ENCODE results near the gene CTBS.

The CTBS gene

DNA sequence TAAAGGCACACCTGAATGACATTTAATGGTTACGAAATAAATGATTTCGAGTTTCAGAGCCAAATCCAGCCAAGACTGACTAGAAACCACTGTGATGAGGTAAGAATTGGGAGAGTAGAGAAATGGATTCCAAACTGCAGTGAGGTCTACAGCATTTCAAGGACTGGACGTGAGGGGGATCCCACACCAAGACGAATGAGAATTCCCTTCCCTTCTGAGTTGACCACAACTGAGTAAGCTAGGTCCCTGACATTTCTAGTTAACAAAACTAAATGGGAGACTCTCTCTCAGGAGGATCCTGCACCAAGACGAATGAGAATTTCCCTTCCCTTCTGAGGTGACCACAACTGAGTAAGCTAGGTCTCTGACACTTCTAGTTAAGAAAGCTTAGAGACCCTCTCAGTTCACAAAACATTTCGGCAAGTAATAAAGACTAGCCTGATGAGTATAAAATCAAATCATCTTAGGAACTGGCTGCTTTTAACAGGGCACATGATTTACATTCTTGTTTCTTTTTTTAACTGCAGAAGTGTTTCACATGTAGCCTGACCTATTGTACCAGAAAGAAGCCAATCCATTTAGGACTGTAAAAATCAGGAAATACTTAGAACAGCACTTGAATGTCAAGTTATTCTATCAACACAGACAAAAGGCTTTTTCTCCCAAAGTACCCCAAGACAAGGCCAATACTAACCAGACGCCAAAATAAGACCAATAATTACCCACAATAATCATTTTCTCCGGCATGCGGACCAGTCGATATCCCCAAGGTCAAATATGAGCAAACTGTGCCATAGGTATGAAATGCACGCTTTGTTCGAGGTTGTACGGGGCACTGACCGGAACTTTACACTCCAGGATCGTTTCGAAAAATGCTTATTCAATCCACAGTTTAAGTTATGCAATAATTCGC, 69.4 kb downstream of the CTBS start:
- DNase-seq: peak; percentile 18

GRCh38 chr1:84502927-84503326, 71.3 kb downstream of the CTBS start:
- no peak for DNase-seq
